KMS-11 (cell line): ENCODE results near the gene ACTN2.

Experiments used
- H2AFZ ChIP-seq: fragments of 200-600 bp; sonication (generic); 2 replicates; pipeline ENCODE4 v1.6.1; 2016; ENCODE audit warnings: antibody characterized with exemption, mixed run types, low read depth
- H3K27ac ChIP-seq: fragments of 200-600 bp; sonication (generic); 2 replicates; pipeline ENCODE4 v1.6.1; 2016; ENCODE audit warnings: mild to moderate bottlenecking, mixed run types
- H3K27me3 ChIP-seq: fragments of 200-600 bp; sonication (generic); 2 replicates; pipeline ENCODE4 v1.6.1; 2017; ENCODE audit warnings: mild to moderate bottlenecking, low read depth, mixed run types, moderate library complexity; ENCODE audit not compliant: insufficient read depth
- H3K36me3 ChIP-seq: fragments of 200-600 bp; sonication (generic); 2 replicates; pipeline ENCODE4 v1.6.1; 2017; ENCODE audit warnings: mild to moderate bottlenecking, mixed run types; ENCODE audit not compliant: insufficient read depth
- H3K4me1 ChIP-seq: fragments of 200-600 bp; sonication (generic); 2 replicates; pipeline ENCODE4 v1.6.1; 2016; ENCODE audit warnings: mild to moderate bottlenecking, low read depth, mixed run types; ENCODE audit not compliant: poor library complexity, severe bottlenecking
- H3K4me2 ChIP-seq: fragments of 200-600 bp; sonication (generic); 2 replicates; pipeline ENCODE4 v1.7.0; 2016; ENCODE audit warnings: mild to moderate bottlenecking, mixed run types
- H3K4me3 ChIP-seq: fragments of 200-600 bp; sonication (generic); IDR thresholded peaks from 2 replicates; pipeline ENCODE4 v1.6.1; 2017; ENCODE audit warnings: low read depth, low read length, mixed read lengths; ENCODE audit not compliant: insufficient read depth
- H3K79me2 ChIP-seq: fragments of 200-600 bp; sonication (generic); 2 replicates; pipeline ENCODE4 v1.6.1; 2016; ENCODE audit warnings: low read depth, mixed run types; ENCODE audit not compliant: insufficient read depth
- H3K9ac ChIP-seq: fragments of 200-600 bp; sonication (generic); 2 replicates; pipeline ENCODE4 v1.6.1; 2016; ENCODE audit warnings: mild to moderate bottlenecking, mixed run types
- H4K20me1 ChIP-seq: fragments of 200-600 bp; sonication (generic); 2 replicates; pipeline ENCODE4 v1.6.1; 2016; ENCODE audit warnings: mild to moderate bottlenecking, mixed run types; ENCODE audit not compliant: insufficient read depth
- TF ChIP-seq, protein P1 (sequence below): fragments of 200-600 bp; sonication (generic); conservative IDR thresholded peaks from 2 replicates; pipeline ENCODE4 v1.6.1; 2017; ENCODE audit warnings: low read depth, mild to moderate bottlenecking, antibody characterized with exemption, low read length, moderate library complexity, mixed read lengths

Gene ACTN2

DNA sequence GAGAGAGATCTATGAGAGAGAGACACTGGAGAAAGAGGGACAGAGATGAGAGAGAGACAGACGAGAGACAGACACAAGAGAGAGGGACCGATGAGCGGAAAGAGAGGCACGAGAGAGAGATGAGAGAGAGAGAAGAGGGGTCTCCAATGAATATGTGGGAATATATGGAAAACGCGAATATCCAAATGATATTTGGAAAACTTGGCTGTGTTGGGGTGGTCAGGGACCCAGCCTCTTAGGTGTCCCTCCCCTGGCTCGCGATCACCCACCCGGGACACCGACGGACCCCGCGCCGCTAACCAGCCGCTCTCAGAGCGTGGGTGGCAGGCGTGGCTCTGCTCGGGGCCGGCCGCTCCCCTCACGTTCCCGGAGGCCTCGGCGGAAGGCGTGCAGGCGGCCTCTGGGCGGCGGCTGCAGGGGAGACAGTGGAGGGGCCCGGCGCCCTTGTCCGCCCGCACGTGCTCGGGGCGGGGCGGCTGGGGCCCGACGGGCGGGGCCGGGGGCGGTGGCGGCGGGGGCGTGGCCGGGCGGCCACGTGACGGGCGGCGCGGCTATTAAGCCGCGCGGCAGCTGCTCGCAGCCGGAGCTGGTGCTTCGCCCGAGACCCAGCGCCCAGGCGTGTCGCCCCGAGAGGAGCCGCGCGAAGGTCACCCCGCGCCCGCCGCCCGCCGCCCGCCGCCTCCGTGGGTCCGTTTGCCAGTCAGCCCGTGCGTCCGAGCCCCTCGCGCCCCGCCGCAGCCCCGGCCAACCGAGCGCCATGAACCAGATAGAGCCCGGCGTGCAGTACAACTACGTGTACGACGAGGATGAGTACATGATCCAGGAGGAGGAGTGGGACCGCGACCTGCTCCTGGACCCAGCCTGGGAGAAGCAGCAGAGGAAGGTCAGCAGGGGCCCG lies at the start of gene ACTN2:
Gene ACTN2, plus strand, starts transcription at position 583 of the 898 bp plus-strand sequence. Its CDS starts 175 bp downstream, at position 758.
- TF ChIP-seq, protein P1, sequence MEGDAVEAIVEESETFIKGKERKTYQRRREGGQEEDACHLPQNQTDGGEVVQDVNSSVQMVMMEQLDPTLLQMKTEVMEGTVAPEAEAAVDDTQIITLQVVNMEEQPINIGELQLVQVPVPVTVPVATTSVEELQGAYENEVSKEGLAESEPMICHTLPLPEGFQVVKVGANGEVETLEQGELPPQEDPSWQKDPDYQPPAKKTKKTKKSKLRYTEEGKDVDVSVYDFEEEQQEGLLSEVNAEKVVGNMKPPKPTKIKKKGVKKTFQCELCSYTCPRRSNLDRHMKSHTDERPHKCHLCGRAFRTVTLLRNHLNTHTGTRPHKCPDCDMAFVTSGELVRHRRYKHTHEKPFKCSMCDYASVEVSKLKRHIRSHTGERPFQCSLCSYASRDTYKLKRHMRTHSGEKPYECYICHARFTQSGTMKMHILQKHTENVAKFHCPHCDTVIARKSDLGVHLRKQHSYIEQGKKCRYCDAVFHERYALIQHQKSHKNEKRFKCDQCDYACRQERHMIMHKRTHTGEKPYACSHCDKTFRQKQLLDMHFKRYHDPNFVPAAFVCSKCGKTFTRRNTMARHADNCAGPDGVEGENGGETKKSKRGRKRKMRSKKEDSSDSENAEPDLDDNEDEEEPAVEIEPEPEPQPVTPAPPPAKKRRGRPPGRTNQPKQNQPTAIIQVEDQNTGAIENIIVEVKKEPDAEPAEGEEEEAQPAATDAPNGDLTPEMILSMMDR, result no peak
- no peaks in the 10 kb centered on the region for H4K20me1 ChIP-seq
- H3K79me2 ChIP-seq, result no peaks in the 10 kb centered on the region
- H3K27ac ChIP-seq, result no peak within 1 kb of the TSS
- H3K27me3 ChIP-seq, result no peaks in the 10 kb centered on the region
- H3K4me2 ChIP-seq, result no peak within 1 kb of the TSS
- no peak within 1 kb of the TSS for H2AFZ ChIP-seq
- no peaks in the 10 kb centered on the region for H3K36me3 ChIP-seq
- H3K9ac ChIP-seq, result no peak within 1 kb of the TSS
- H3K4me3 ChIP-seq, result no peak within 1 kb of the TSS
- no peaks in the 10 kb centered on the region for H3K4me1 ChIP-seq

DNA sequence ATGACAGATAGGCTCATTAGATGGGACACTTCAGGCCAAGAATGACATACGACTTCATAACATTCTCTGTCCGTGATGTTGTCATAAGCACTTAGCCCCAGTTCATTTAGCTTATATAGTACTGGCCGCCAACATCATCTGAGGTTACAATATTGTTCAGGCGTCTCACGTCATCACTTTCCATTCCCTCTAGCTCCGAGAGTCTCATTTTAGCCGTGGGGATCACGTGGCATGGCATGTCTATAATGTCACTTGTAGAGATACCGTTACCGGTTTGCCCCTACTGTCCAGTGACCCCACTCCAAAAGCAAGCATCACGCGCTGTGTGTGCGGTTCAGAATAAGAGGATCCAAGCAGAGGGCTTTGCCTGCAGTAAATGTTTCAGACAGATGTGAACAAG lies 47.4 kb upstream of the ACTN2 start:
- H3K9ac ChIP-seq, result no peak overlapping the region
- no peak overlapping the region for H3K4me2 ChIP-seq
- no peaks in the 10 kb centered on the region for H3K27me3 ChIP-seq
- H3K4me1 ChIP-seq, result no peaks in the 10 kb centered on the region
- TF ChIP-seq, protein P1, result no peak
- H3K79me2 ChIP-seq, result no peaks in the 10 kb centered on the region
- H3K27ac ChIP-seq, result no peak overlapping the region
- H3K36me3 ChIP-seq, result no peaks in the 10 kb centered on the region
- H3K4me3 ChIP-seq, result no peak overlapping the region
- H4K20me1 ChIP-seq, result no peaks in the 10 kb centered on the region
- no peak overlapping the region for H2AFZ ChIP-seq

DNA sequence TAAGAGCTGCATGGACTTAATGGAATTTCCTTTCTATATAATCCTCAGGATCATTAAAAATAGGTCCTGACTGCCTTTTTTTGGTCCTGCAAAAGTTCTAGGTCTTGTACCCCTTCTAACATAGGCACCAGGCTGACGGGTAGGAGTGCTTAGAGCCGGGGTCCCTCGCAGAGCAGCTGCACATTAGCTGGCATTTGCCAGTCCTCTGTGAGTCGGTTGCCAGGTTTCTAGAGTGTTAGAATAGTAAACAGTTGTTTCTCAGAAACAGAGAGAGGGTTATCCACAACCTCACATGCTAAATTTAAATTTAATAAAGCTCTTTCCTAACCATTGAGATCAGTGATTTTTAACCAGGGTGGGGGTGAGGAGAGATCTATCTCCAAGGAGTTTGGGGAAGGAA lies 46.6 kb upstream of the ACTN2 start:
- H4K20me1 ChIP-seq, result no peaks in the 10 kb centered on the region
- H3K27ac ChIP-seq, result no peak overlapping the region
- no peaks in the 10 kb centered on the region for H3K4me1 ChIP-seq
- H3K79me2 ChIP-seq, result no peaks in the 10 kb centered on the region
- no peak overlapping the region for H3K9ac ChIP-seq
- no peaks in the 10 kb centered on the region for H3K27me3 ChIP-seq
- H3K36me3 ChIP-seq, result no peaks in the 10 kb centered on the region
- H3K4me2 ChIP-seq, result no peak overlapping the region
- TF ChIP-seq, protein P1, result no peak
- H3K4me3 ChIP-seq, result no peak overlapping the region
- no peak overlapping the region for H2AFZ ChIP-seq

DNA sequence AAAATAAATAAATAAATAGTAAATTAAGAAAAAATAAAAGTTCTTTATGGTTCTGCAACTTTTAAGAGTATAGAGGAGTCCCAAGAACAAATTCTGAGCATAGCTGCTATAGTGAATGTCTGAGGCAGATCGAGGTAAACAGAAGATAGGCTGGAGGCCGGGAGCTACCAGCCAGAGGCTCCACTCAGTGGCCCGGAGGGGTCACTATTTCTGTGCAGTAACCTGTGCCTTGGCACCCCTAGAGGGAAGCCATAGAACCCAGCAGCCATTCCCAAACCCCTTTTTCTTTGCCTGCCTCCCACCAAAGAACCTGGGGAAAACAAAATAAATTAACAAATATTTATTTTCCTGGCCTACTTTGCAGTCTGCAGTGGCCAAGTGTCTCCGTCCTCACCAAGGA lies 43.5 kb upstream of the ACTN2 start:
- Histone ChIP-seq H3K4me2 (no peak overlapping the region), H3K4me1 (no peaks in the 10 kb centered on the region), H2AFZ (no peak overlapping the region), H3K79me2 (no peaks in the 10 kb centered on the region), H3K36me3 (no peaks in the 10 kb centered on the region), H4K20me1 (no peaks in the 10 kb centered on the region), H3K4me3 (no peak overlapping the region), H3K27me3 (no peaks in the 10 kb centered on the region), H3K27ac (no peak overlapping the region), H3K9ac (no peak overlapping the region)
- TF ChIP-seq, protein P1, result no peak
